GM18517 (cell line): ENCODE results near the gene DUSP5.

Source experiments
- ATAC-seq: cut with Tn5 transposase; IDR thresholded peaks from one replicate; pipeline ENCODE4 v1.9.1; 2021; ENCODE audit warnings: mild to moderate bottlenecking, moderate library complexity; ENCODE audit not compliant: unreplicated experiment

DUSP5 gene

GRCh38 chr10:110479710-110480109 is 18.0 kb upstream of the DUSP5 start:
- no peak for ATAC-seq

GRCh38 chr10:110480387-110480786 is 17.3 kb upstream of the DUSP5 start:
- no peak for ATAC-seq

- no peak for ATAC-seq
Observed at GRCh38 chr10:110481919-110482318, 15.8 kb upstream of the DUSP5 start.

GRCh38 chr10:110483633-110484032 is 14.1 kb upstream of the DUSP5 start:
- no peak for ATAC-seq

GRCh38 chr10:110485541-110485940 is 12.2 kb upstream of the DUSP5 start:
- ATAC-seq = no peak

GRCh38 chr10:110486680-110487410 is 10.9 kb upstream of the DUSP5 start:
- ATAC-seq = no peak

- ATAC-seq = no peak
Observed at GRCh38 chr10:110487411-110488331, 10.0 kb upstream of the DUSP5 start.

GRCh38 chr10:110488332-110488681 is 9.4 kb upstream of the DUSP5 start:
- ATAC-seq = no peak

GRCh38 chr10:110488940-110489339 is 8.8 kb upstream of the DUSP5 start:
- ATAC-seq = no peak

GRCh38 chr10:110490640-110491039 is 7.1 kb upstream of the DUSP5 start:
- no peak for ATAC-seq

- ATAC-seq = no peak
Observed at GRCh38 chr10:110491346-110491745, 6.4 kb upstream of the DUSP5 start.

GRCh38 chr10:110492069-110492822 is 5.5 kb upstream of the DUSP5 start:
- peak; percentile 54 for ATAC-seq

- no peak for ATAC-seq
Observed at GRCh38 chr10:110493832-110494426, 3.8 kb upstream of the DUSP5 start.

GRCh38 chr10:110494532-110494931 is 3.2 kb upstream of the DUSP5 start:
- ATAC-seq = no peak

GRCh38 chr10:110495731-110496552 is 1.8 kb upstream of the DUSP5 start:
- ATAC-seq = no peak

GRCh38 chr10:110496553-110497437 is 912 bp upstream of the DUSP5 start:
- no peak for ATAC-seq

GRCh38 chr10:110498087-110498981 is 627 bp downstream of the DUSP5 start:
- ATAC-seq = peak; percentile 6
